Hepatocyte (in vitro differentiated cells): Measurements from ENCODE around the gene OTX1. TPM values are rescaled to one million over a fixed set of nuclear protein-coding genes. Genes with fewer than 3 reads are reported as not detected.

Experiments
- DNase-seq: peaks from one replicate; pipeline ENCODE4 v3.0.0-alpha.2; 2016; ENCODE audit warnings: low spot score
- H2AFZ ChIP-seq: fragments of 200-600 bp; sonication (generic); 2 replicates; pipeline ENCODE4 v1.6.0; 2016; ENCODE audit warnings: antibody characterized with exemption, mild to moderate bottlenecking
- H3K27ac ChIP-seq: fragments of 200-600 bp; sonication (generic); 2 replicates; pipeline ENCODE4 v1.5.1; 2016; ENCODE audit warnings: mild to moderate bottlenecking
- H3K27me3 ChIP-seq: fragments of 200-600 bp; sonication (generic); 2 replicates; pipeline ENCODE4 v1.6.1; 2016
- H3K36me3 ChIP-seq: fragments of 200-600 bp; sonication (generic); replicated peaks from 2 replicates; pipeline ENCODE4 v1.5.1; 2016; ENCODE audit warnings: low read depth; ENCODE audit not compliant: insufficient read depth
- H3K4me1 ChIP-seq: fragments of 200-600 bp; sonication (generic); 2 replicates; pipeline ENCODE4 v1.5.1; 2016; ENCODE audit warnings: mild to moderate bottlenecking, moderate library complexity; ENCODE audit not compliant: insufficient read depth
- H3K4me2 ChIP-seq: fragments of 200-600 bp; sonication (generic); 2 replicates; pipeline ENCODE4 v1.6.0; 2016
- H3K4me3 ChIP-seq: fragments of 200-600 bp; sonication (generic); 2 replicates; pipeline ENCODE4 v1.5.1; 2016; ENCODE audit warnings: mild to moderate bottlenecking
- H3K79me2 ChIP-seq: fragments of 200-600 bp; sonication (generic); 2 replicates; pipeline ENCODE4 v1.6.0; 2017; ENCODE audit warnings: mild to moderate bottlenecking
- H3K9me2 ChIP-seq: fragments of 200-600 bp; sonication (generic); replicated peaks from 2 replicates; pipeline ENCODE4 v1.6.0; 2017; ENCODE audit warnings: mild to moderate bottlenecking; ENCODE audit not compliant: insufficient read depth
- H3K9me3 ChIP-seq: fragments of 200-600 bp; sonication (generic); 2 replicates; pipeline ENCODE4 v1.5.1; 2016; ENCODE audit warnings: low read depth, mild to moderate bottlenecking
- H4K20me1 ChIP-seq: fragments of 200-600 bp; sonication (generic); 2 replicates; pipeline ENCODE4 v1.6.0; 2016; ENCODE audit warnings: mild to moderate bottlenecking; ENCODE audit not compliant: insufficient read depth, poor library complexity, severe bottlenecking
- EZH2 ChIP-seq: fragments of 200-600 bp; sonication (generic); IDR thresholded peaks from 2 replicates; pipeline ENCODE4 v1.6.1; 2016; ENCODE audit warnings: antibody characterized with exemption, mild to moderate bottlenecking, borderline replicate concordance
- EZH2phosphoT487 ChIP-seq: fragments of 200-600 bp; sonication (generic); IDR thresholded peaks from one replicate; pipeline ENCODE4 v1.6.1; 2018; ENCODE audit warnings: antibody characterized with exemption, mild to moderate bottlenecking, low read depth, moderate library complexity; ENCODE audit not compliant: unreplicated experiment, severe bottlenecking
- WGBS: methylation state at CpG from one replicate; pipeline ENCODE4 v1.1.6; 2016; ENCODE audit warnings: low lambda C conversion rate; ENCODE audit errors: missing lambda C conversion rate; 5-methylcytosine and 5-hydroxymethylcytosine counted together
- polyA plus RNA-seq: library from polyadenylated mRNA; unstranded; fragments of >200 nt; fragmentation: Nextera tagmentation; extraction: Ambion mirVana; gene quantifications from 2 replicates; pipeline ENCODE4 v1.2.1, GENCODE V29; 2016
- total RNA-seq: library from RNA; depleted of rRNA; stranded (reverse); fragments of >200 nt; gene quantifications from 2 replicates; pipeline ENCODE4 v1.2.3, GENCODE V29; 2014
- TF ChIP-seq, protein P1 (sequence below): fragments of 200-600 bp; sonication (generic); IDR thresholded peaks from 2 replicates; pipeline ENCODE4 v1.5.1; 2016; ENCODE audit warnings: antibody characterized with exemption, mild to moderate bottlenecking; ENCODE audit not compliant: poor library complexity

The OTX1 gene
- total and polyA plus RNA-seq, 2 experiments from 2014 or later: 0.07 to 0.52 TPM

DNA sequence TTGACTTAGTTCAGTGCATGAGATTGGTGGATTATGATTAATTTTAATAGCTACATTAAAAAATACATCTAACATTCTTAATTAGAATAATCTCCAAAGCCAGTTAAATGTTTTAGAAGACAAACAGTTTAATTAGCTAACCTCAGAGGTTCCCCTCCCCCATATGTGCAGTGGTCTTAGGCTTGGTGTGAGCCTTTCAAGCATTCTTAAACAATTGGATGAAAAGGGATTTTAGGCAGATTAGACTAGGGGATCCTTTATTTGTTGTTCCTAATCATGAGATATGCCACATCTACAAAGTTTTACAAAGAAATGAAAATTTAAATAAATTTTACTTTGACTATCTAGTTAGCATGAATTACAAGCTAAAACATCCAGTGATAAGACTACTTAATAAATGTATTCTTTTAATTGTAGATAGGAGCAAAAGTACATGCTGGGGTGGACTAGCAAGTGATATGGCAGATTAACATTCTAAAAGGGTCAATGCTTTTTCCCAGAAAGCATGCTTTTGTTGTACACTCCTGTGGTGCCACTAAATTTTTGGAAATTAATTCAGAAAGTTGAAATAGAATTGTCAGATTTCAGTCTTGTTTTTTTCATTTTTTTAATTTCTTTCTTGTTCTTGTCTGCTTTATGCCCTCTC is 42.7 kb upstream of the OTX1 start:
- no peaks in the 10 kb centered on the region for H3K9me2 ChIP-seq
- no peak overlapping the region for H3K4me2 ChIP-seq
- no peaks in the 10 kb centered on the region for H3K9me3 ChIP-seq
- TF ChIP-seq EZH2: no peak
- TF ChIP-seq, protein P1, sequence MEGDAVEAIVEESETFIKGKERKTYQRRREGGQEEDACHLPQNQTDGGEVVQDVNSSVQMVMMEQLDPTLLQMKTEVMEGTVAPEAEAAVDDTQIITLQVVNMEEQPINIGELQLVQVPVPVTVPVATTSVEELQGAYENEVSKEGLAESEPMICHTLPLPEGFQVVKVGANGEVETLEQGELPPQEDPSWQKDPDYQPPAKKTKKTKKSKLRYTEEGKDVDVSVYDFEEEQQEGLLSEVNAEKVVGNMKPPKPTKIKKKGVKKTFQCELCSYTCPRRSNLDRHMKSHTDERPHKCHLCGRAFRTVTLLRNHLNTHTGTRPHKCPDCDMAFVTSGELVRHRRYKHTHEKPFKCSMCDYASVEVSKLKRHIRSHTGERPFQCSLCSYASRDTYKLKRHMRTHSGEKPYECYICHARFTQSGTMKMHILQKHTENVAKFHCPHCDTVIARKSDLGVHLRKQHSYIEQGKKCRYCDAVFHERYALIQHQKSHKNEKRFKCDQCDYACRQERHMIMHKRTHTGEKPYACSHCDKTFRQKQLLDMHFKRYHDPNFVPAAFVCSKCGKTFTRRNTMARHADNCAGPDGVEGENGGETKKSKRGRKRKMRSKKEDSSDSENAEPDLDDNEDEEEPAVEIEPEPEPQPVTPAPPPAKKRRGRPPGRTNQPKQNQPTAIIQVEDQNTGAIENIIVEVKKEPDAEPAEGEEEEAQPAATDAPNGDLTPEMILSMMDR: no peak
- TF ChIP-seq EZH2phosphoT487: no peak
- no peak overlapping the region for H3K4me3 ChIP-seq
- no peak overlapping the region for H2AFZ ChIP-seq
- no peaks in the 10 kb centered on the region for H3K79me2 ChIP-seq
- H3K36me3 ChIP-seq: no peaks in the 10 kb centered on the region
- no peak overlapping the region for H3K27ac ChIP-seq
- H3K4me1 ChIP-seq: no peaks in the 10 kb centered on the region
- no peaks in the 10 kb centered on the region for H4K20me1 ChIP-seq
- no peak for DNase-seq
- no peaks in the 10 kb centered on the region for H3K27me3 ChIP-seq

DNA sequence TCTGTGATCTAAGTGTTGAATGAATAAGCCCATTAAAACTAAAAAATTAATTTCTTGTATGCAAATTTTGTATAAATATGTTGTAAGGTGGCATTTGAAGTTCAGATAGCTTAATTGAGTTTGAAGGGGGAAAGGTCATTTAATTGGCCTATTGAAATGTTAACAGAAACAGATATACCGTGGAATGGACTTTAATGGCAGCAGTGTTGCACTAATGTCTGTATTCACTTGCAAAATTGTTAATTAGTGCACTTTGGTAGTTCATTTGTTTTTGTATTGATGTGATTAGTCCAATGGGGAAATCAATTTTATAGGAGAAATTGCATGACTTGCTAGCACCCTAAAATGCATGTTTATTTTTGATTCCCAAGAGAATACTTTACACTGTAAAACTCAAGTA is 41.8 kb upstream of the OTX1 start:
- TF ChIP-seq EZH2phosphoT487: no peak
- no peak for TF ChIP-seq EZH2
- TF ChIP-seq, protein P1: no peak
- no peaks in the 10 kb centered on the region for H3K27me3 ChIP-seq
- H3K9me3 ChIP-seq: no peaks in the 10 kb centered on the region
- no peaks in the 10 kb centered on the region for H3K79me2 ChIP-seq
- no peak for DNase-seq
- no peak overlapping the region for H2AFZ ChIP-seq
- H3K4me2 ChIP-seq: no peak overlapping the region
- H3K9me2 ChIP-seq: no peaks in the 10 kb centered on the region
- no peaks in the 10 kb centered on the region for H3K36me3 ChIP-seq
- H3K27ac ChIP-seq: no peak overlapping the region
- no peak overlapping the region for H3K4me3 ChIP-seq
- no peaks in the 10 kb centered on the region for H3K4me1 ChIP-seq
- 68% methylated on average over 1 of the region's 1 CpG for WGBS
- no peaks in the 10 kb centered on the region for H4K20me1 ChIP-seq

DNA sequence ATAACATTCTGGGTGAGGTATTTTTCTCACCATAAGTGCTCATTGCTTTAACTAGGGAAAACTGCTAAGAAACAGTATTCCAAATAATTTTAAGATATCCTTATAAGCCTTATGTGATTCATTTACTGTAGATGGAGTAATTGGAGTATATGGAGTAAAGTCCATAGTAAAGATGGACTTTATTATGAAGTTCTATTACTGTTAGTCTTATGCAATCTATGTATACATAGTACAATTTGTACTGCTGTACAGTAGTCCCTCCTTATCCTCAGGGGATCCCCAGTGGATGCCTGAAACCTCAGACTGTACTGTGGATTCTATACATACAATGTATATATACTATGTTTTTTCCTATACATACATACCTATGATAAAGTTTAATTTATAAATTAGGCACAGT is 41.1 kb upstream of the OTX1 start:
- Histone ChIP-seq H3K9me3 (no peaks in the 10 kb centered on the region), H2AFZ (no peak overlapping the region), H3K4me1 (no peaks in the 10 kb centered on the region), H3K9me2 (no peaks in the 10 kb centered on the region), H4K20me1 (no peaks in the 10 kb centered on the region), H3K4me3 (no peak overlapping the region), H3K36me3 (no peaks in the 10 kb centered on the region), H3K4me2 (no peak overlapping the region), H3K27ac (no peak overlapping the region), H3K79me2 (no peaks in the 10 kb centered on the region), H3K27me3 (no peaks in the 10 kb centered on the region)
- TF ChIP-seq EZH2phosphoT487 (no peak), EZH2 (no peak)
- TF ChIP-seq, protein P1: no peak
- no peak for DNase-seq

DNA sequence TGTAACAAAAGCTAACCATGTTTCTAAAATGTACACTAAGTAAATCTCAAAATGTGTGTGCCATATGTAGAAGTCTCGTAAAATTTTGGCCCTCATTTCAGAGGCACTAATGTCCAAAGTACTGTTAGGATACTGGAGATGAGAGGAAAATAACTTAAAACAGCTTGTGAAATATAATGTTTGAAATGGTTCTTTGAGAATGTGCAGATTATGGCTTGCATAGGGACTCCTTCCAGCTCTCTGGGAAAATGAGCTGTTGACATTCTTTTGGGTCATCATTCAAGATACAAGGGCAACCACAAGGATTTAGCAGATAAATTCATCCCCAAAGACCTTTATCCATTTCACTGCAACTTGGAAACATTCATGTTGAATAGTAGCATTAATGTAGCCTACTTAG is 38.1 kb upstream of the OTX1 start:
- no peak overlapping the region for H3K4me2 ChIP-seq
- no peak for DNase-seq
- H3K27ac ChIP-seq: no peak overlapping the region
- TF ChIP-seq, protein P1: no peak
- TF ChIP-seq EZH2 (no peak), EZH2phosphoT487 (no peak)
- H4K20me1 ChIP-seq: no peaks in the 10 kb centered on the region
- no peaks in the 10 kb centered on the region for H3K9me2 ChIP-seq
- H3K36me3 ChIP-seq: no peaks in the 10 kb centered on the region
- H3K4me1 ChIP-seq: no peaks in the 10 kb centered on the region
- 58% methylated on average over 1 of the region's 1 CpG for WGBS
- H3K27me3 ChIP-seq: no peaks in the 10 kb centered on the region
- H3K9me3 ChIP-seq: no peaks in the 10 kb centered on the region
- no peak overlapping the region for H2AFZ ChIP-seq
- H3K4me3 ChIP-seq: no peak overlapping the region
- no peaks in the 10 kb centered on the region for H3K79me2 ChIP-seq
